KMS-11 (cell line): ENCODE data around the gene CNTFR.

Experiments used
- H2AFZ ChIP-seq: fragments of 200-600 bp; sonication (generic); 2 replicates; pipeline ENCODE4 v1.6.1; 2016; ENCODE audit warnings: antibody characterized with exemption, mixed run types, low read depth
- H3K27ac ChIP-seq: fragments of 200-600 bp; sonication (generic); 2 replicates; pipeline ENCODE4 v1.6.1; 2016; ENCODE audit warnings: mild to moderate bottlenecking, mixed run types
- H3K27me3 ChIP-seq: fragments of 200-600 bp; sonication (generic); 2 replicates; pipeline ENCODE4 v1.6.1; 2017; ENCODE audit warnings: mild to moderate bottlenecking, low read depth, mixed run types, moderate library complexity; ENCODE audit not compliant: insufficient read depth
- H3K36me3 ChIP-seq: fragments of 200-600 bp; sonication (generic); 2 replicates; pipeline ENCODE4 v1.6.1; 2017; ENCODE audit warnings: mild to moderate bottlenecking, mixed run types; ENCODE audit not compliant: insufficient read depth
- H3K4me1 ChIP-seq: fragments of 200-600 bp; sonication (generic); 2 replicates; pipeline ENCODE4 v1.6.1; 2016; ENCODE audit warnings: mild to moderate bottlenecking, low read depth, mixed run types; ENCODE audit not compliant: poor library complexity, severe bottlenecking
- H3K4me2 ChIP-seq: fragments of 200-600 bp; sonication (generic); 2 replicates; pipeline ENCODE4 v1.7.0; 2016; ENCODE audit warnings: mild to moderate bottlenecking, mixed run types
- H3K4me3 ChIP-seq: fragments of 200-600 bp; sonication (generic); IDR thresholded peaks from 2 replicates; pipeline ENCODE4 v1.6.1; 2017; ENCODE audit warnings: low read depth, low read length, mixed read lengths; ENCODE audit not compliant: insufficient read depth
- H3K79me2 ChIP-seq: fragments of 200-600 bp; sonication (generic); 2 replicates; pipeline ENCODE4 v1.6.1; 2016; ENCODE audit warnings: low read depth, mixed run types; ENCODE audit not compliant: insufficient read depth
- H3K9ac ChIP-seq: fragments of 200-600 bp; sonication (generic); 2 replicates; pipeline ENCODE4 v1.6.1; 2016; ENCODE audit warnings: mild to moderate bottlenecking, mixed run types
- H4K20me1 ChIP-seq: fragments of 200-600 bp; sonication (generic); 2 replicates; pipeline ENCODE4 v1.6.1; 2016; ENCODE audit warnings: mild to moderate bottlenecking, mixed run types; ENCODE audit not compliant: insufficient read depth
- TF ChIP-seq, protein P1 (sequence below): fragments of 200-600 bp; sonication (generic); conservative IDR thresholded peaks from 2 replicates; pipeline ENCODE4 v1.6.1; 2017; ENCODE audit warnings: low read depth, mild to moderate bottlenecking, antibody characterized with exemption, low read length, moderate library complexity, mixed read lengths

The CNTFR gene

GRCh38 chr9:34633166-34633565 is 43.6 kb upstream of the CNTFR start:
- no peak overlapping the region for H3K9ac ChIP-seq
- H2AFZ ChIP-seq, result no peak overlapping the region
- H3K79me2 ChIP-seq, result peaks cover 25% of the 10 kb centered on the region
- no peaks in the 10 kb centered on the region for H3K36me3 ChIP-seq
- H3K4me1 ChIP-seq, result peaks cover 22% of the 10 kb centered on the region
- no peak overlapping the region for H3K4me3 ChIP-seq
- H3K4me2 ChIP-seq, result no peak overlapping the region
- H3K27ac ChIP-seq, result no peak overlapping the region
- H4K20me1 ChIP-seq, result no peaks in the 10 kb centered on the region
- TF ChIP-seq, protein P1, sequence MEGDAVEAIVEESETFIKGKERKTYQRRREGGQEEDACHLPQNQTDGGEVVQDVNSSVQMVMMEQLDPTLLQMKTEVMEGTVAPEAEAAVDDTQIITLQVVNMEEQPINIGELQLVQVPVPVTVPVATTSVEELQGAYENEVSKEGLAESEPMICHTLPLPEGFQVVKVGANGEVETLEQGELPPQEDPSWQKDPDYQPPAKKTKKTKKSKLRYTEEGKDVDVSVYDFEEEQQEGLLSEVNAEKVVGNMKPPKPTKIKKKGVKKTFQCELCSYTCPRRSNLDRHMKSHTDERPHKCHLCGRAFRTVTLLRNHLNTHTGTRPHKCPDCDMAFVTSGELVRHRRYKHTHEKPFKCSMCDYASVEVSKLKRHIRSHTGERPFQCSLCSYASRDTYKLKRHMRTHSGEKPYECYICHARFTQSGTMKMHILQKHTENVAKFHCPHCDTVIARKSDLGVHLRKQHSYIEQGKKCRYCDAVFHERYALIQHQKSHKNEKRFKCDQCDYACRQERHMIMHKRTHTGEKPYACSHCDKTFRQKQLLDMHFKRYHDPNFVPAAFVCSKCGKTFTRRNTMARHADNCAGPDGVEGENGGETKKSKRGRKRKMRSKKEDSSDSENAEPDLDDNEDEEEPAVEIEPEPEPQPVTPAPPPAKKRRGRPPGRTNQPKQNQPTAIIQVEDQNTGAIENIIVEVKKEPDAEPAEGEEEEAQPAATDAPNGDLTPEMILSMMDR, result no peak
- peaks cover 27% of the 10 kb centered on the region for H3K27me3 ChIP-seq

DNA sequence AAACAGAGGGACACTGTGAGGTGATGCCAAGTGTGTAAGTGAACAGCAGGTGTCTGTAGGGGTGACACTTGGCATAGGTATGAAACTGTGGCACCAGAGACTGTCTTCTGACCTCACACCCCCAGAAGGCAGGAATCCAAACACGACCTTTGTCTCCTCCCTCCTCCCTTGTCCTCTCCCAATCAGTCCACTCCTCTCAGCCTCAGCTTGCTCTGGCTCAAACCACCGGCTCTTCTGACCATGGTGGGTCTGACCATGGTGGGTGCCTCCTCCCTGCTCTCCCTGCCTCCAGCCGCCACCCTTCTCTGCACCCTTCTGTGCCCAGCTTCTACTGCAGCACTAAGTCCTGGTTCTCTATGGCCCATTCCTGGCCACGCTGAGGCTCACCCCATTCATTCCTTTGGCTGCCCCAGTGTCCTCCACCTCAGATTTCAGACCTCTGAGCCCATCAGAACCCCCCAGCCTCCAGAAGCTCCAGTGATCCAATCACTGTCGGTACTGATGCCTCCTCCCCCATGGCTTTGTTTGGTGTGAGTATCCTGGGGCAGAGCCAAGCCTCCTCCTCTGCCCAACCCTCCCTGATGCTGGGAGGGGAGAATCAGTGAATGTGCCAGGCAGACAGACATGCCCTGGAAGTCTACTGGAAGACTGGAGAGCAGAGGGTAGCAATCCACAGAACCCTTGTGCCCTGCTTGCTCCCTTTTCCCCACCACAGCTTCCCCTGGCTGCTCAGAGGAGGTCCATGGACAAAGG is 41.1 kb upstream of the CNTFR start:
- Histone ChIP-seq H3K4me3 (no peak overlapping the region), H3K79me2 (peaks cover 6% of the 10 kb centered on the region), H3K9ac (no peak overlapping the region), H3K36me3 (no peaks in the 10 kb centered on the region), H3K4me2 (no peak overlapping the region), H3K4me1 (peaks cover 13% of the 10 kb centered on the region), H4K20me1 (no peaks in the 10 kb centered on the region), H2AFZ (no peak overlapping the region), H3K27me3 (peaks cover 53% of the 10 kb centered on the region), H3K27ac (no peak overlapping the region)
- TF ChIP-seq, protein P1, result no peak

DNA sequence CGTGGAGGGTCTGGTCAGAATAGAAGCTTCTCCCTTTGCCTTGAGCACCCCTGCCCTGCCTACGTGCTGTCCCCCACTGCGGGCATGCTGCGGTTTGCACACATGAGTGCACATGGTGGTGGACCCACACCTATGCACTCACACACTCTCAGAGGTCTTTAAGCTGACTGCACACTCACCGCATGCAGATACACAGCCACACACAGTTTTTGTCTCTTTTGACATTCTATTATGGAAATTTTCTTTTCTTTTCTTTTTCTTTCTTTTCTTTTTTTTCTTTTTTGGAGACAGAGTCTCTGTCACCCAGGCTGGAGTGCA is 39.9 kb upstream of the CNTFR start:
- Histone ChIP-seq H3K9ac (no peak overlapping the region), H2AFZ (no peak overlapping the region), H3K4me2 (no peak overlapping the region), H3K4me1 (peaks cover 12% of the 10 kb centered on the region), H3K4me3 (no peak overlapping the region), H4K20me1 (no peaks in the 10 kb centered on the region), H3K27ac (no peak overlapping the region), H3K27me3 (peaks cover 54% of the 10 kb centered on the region), H3K79me2 (no peaks in the 10 kb centered on the region), H3K36me3 (no peaks in the 10 kb centered on the region)
- TF ChIP-seq, protein P1, result no peak

- Histone ChIP-seq H3K36me3 (no peaks in the 10 kb centered on the region), H3K27me3 (peaks cover 54% of the 10 kb centered on the region)
These were observed 39.3 kb upstream of the CNTFR start, which contains the start of gene ARID3C for GRCh38 chr9:34628656-34629490. Gene ARID3C, minus strand, starts transcription at chr9:34629066. Its CDS starts 1,052 bp downstream, at chr9:34628014.

More at GRCh38 chr9:34628656-34629490, 39.3 kb upstream of the CNTFR start, which contains the start of gene ARID3C:
- no peak within 1 kb of the TSS for H3K4me2 ChIP-seq
- TF ChIP-seq, protein P1, result no peak
- H4K20me1 ChIP-seq, result no peaks in the 10 kb centered on the region
- H3K4me1 ChIP-seq, result peaks cover 6% of the 10 kb centered on the region
- no peak within 1 kb of the TSS for H3K4me3 ChIP-seq
- no peak within 1 kb of the TSS for H3K27ac ChIP-seq
- no peak within 1 kb of the TSS for H3K9ac ChIP-seq
- no peak within 1 kb of the TSS for H2AFZ ChIP-seq
- H3K79me2 ChIP-seq, result no peaks in the 10 kb centered on the region
